ENCODE measurements around the gene TRIM60.
"Not testable (repeated sequence)": the region's sequence is repeated elsewhere in the genome, so short reads cannot be mapped to it uniquely, and the experiment has no call there.

TRIM60 gene

GRCh38 chr4:165031436-165032211 is at the start of gene TRIM60:
Gene TRIM60 (plus strand): TSS chr4:165031999. CDS start chr4:165040073, 8,074 bp downstream.
- DNase-seq (ENCODE audit: low spot score) = no peak

- no peak for DNase-seq (ENCODE audit: low spot score)
Observed at GRCh38 chr4:164989471-164989870, 42.3 kb upstream of the TRIM60 start.

GRCh38 chr4:164990786-164991185 is 41.0 kb upstream of the TRIM60 start:
- not testable (repeated sequence) for DNase-seq (ENCODE audit: low spot score)

GRCh38 chr4:164996123-164996522 is 35.7 kb upstream of the TRIM60 start:
- DNase-seq (ENCODE audit: low spot score) = not testable (repeated sequence)

- peak; percentile 74 for DNase-seq (ENCODE audit: low spot score)
Observed at GRCh38 chr4:164997324-164997723, 34.5 kb upstream of the TRIM60 start.

- DNase-seq (ENCODE audit: low spot score) = no peak
Observed at GRCh38 chr4:164997941-164998340, 33.9 kb upstream of the TRIM60 start.

- not testable (repeated sequence) for DNase-seq (ENCODE audit: low spot score)
Observed at GRCh38 chr4:164998526-164999080, 33.2 kb upstream of the TRIM60 start.

GRCh38 chr4:165001957-165002356 is 29.8 kb upstream of the TRIM60 start:
- not testable (repeated sequence) for DNase-seq (ENCODE audit: low spot score)

GRCh38 chr4:165005352-165005925 is 26.4 kb upstream of the TRIM60 start:
- no peak for DNase-seq (ENCODE audit: low spot score)

GRCh38 chr4:165006456-165006855 is 25.3 kb upstream of the TRIM60 start:
- DNase-seq (ENCODE audit: low spot score) = no peak

GRCh38 chr4:165006886-165007285 is 24.9 kb upstream of the TRIM60 start:
- DNase-seq (ENCODE audit: low spot score) = no peak

GRCh38 chr4:165009493-165010227 is 22.1 kb upstream of the TRIM60 start:
- no peak for DNase-seq (ENCODE audit: low spot score)

- DNase-seq (ENCODE audit: low spot score) = no peak
Observed at GRCh38 chr4:165010487-165010886, 21.3 kb upstream of the TRIM60 start.

GRCh38 chr4:165010991-165011390 is 20.8 kb upstream of the TRIM60 start:
- no peak for DNase-seq (ENCODE audit: low spot score)

GRCh38 chr4:165011403-165011802 is 20.4 kb upstream of the TRIM60 start:
- DNase-seq (ENCODE audit: low spot score) = no peak

- no peak for DNase-seq (ENCODE audit: low spot score)
Observed at GRCh38 chr4:165013691-165014090, 18.1 kb upstream of the TRIM60 start.

GRCh38 chr4:165016971-165017370 is 14.8 kb upstream of the TRIM60 start:
- DNase-seq (ENCODE audit: low spot score) = no peak

GRCh38 chr4:165019995-165020394 is 11.8 kb upstream of the TRIM60 start:
- DNase-seq (ENCODE audit: low spot score) = not testable (repeated sequence)

GRCh38 chr4:165025782-165026181 is 6.0 kb upstream of the TRIM60 start:
- DNase-seq (ENCODE audit: low spot score) = not testable (repeated sequence)

- DNase-seq (ENCODE audit: low spot score) = no peak
Observed at GRCh38 chr4:165027762-165028402, 3.9 kb upstream of the TRIM60 start.

- no peak for DNase-seq (ENCODE audit: low spot score)
Observed at GRCh38 chr4:165048170-165048569, 16.4 kb downstream of the TRIM60 start.

GRCh38 chr4:165052627-165053026 is 20.8 kb downstream of the TRIM60 start:
- no peak for DNase-seq (ENCODE audit: low spot score)

All from hematopoietic multipotent progenitor cell treated with erythropoietin and hydrocortisone succinate and interleukin-3 and kit ligand, for 17 days (in vitro differentiated cells).